ENCODE measurements around the gene EPB41L1.

Gene EPB41L1

DNA sequence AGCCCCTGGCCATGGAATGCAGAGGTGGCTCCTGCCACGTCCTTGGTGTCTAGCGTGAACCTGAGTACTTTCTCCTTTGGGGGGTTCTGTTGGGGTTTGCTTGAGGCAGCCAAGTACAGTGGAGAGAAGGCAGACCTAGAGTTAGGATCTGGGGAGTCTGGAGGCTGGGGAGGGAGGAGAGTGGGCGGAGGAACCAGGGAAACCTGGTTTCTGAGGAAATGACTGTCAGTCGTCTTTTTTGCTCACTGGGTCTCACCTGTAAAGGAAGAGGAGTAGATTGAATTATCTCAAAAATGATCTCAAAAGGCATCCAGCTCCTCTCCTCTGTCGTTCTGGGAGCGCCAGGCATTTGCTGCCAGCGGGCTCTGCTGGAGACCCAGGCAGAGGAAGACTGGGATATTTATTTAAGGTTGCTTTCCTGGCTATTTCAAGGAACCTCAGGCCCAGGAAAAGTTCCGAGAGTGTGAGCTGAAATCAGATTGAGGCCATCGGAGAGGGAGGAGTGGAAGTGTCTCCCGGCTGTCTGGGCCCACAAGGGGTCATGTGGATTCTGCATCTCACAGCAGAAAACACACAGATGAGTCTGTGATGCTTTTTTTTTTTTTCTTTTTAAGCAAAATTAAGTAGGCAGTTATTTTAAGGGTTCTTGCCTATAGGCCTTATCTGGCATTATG, 16.1 kb downstream of the EPB41L1 start:
- CTCF ChIA-PET, result interaction anchor here (0.7 kb wide), 1 partner anchor 12 kb away, joined by 4 read pairs; no protein-coding TSS in a partner anchor
- TF ChIP-seq, protein P1, sequence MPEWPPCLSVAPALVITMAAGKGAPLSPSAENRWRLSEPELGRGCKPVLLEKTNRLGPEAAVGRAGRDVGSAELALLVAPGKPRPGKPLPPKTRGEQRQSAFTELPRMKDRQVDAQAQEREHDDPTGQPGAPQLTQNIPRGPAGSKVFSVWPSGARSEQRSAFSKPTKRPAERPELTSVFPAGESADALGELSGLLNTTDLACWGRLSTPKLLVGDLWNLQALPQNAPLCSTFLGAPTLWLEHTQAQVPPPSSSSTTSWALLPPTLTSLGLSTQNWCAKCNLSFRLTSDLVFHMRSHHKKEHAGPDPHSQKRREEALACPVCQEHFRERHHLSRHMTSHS (tag by site-specific recombination; IDR thresholded peaks at IDR 0.05), result no peak
- TF ChIP-seq ZNF558 (tag by site-specific recombination; IDR thresholded peaks at IDR 0.05) (no peak), EGR2 (tag by site-specific recombination; IDR thresholded peaks at IDR 0.05; ENCODE audit: low read depth) (no peak), ZNF341 (tag by site-specific recombination; IDR thresholded peaks at IDR 0.05; ENCODE audit: low read depth) (no peak)

DNA sequence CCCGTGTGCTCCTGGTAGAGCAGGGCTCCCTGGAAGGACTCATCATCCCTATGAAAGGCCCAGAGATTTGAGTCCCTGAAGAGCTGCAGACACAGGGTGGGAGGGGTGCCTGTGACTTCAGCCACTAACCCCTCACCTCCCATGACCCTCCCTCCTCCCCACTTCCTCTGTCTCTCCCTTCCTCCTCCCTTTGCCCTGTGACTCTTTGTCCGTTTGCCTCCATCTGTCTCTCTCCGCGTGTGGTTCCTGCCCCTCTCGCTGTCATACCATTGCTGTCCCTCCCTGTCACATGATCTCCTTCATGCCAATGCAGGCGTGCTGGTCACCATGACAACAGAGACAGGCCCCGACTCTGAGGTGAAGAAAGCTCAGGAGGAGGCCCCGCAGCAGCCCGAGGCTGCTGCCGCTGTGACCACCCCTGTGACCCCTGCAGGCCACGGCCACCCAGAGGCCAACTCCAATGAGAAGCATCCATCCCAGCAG, 19.0 kb downstream of the EPB41L1 start:
- TF ChIP-seq OVOL3 (tag by site-specific recombination; IDR thresholded peaks at IDR 0.05) (no peak), ZNF148 (tag by site-specific recombination; IDR thresholded peaks at IDR 0.05; ENCODE audit: borderline replicate concordance) (no peak), ZNF362 (tag by site-specific recombination; IDR thresholded peaks at IDR 0.05) (no peak), SP2 (tag by site-specific recombination; IDR thresholded peaks at IDR 0.05) (peak; percentile 45; the same call in 1 of the 2 replicates), ZNF585B (tag by site-specific recombination; IDR thresholded peaks at IDR 0.05) (no peak), ZNF140 (tag by site-specific recombination; IDR thresholded peaks at IDR 0.05) (no peak), ZFHX2 (tag by site-specific recombination; conservative IDR thresholded peaks at IDR 0.05) (no peak), ZNF174 (tag by site-specific recombination; IDR thresholded peaks at IDR 0.05) (no peak), ZNF398 (tag by site-specific recombination; IDR thresholded peaks at IDR 0.05) (0 out of 2 replicates have a peak, but pooled peaks have one; percentile 32), ZNF704 (tag by site-specific recombination; IDR thresholded peaks at IDR 0.05) (no peak), ZNF747 (tag by site-specific recombination; IDR thresholded peaks at IDR 0.05) (no peak), SP7 (tag by site-specific recombination; IDR thresholded peaks at IDR 0.05) (no peak), WT1 (tag by site-specific recombination; IDR thresholded peaks at IDR 0.05) (peak; percentile 80), ZNF404 (tag by site-specific recombination; IDR thresholded peaks at IDR 0.05) (no peak), SCRT1 (tag by site-specific recombination; IDR thresholded peaks at IDR 0.05; ENCODE audit: borderline replicate concordance) (no peak), ZIC2 (tag by site-specific recombination; IDR thresholded peaks at IDR 0.05) (peak; percentile 71)
- TF ChIP-seq, protein P2, sequence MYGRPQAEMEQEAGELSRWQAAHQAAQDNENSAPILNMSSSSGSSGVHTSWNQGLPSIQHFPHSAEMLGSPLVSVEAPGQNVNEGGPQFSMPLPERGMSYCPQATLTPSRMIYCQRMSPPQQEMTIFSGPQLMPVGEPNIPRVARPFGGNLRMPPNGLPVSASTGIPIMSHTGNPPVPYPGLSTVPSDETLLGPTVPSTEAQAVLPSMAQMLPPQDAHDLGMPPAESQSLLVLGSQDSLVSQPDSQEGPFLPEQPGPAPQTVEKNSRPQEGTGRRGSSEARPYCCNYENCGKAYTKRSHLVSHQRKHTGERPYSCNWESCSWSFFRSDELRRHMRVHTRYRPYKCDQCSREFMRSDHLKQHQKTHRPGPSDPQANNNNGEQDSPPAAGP (tag by site-specific recombination; IDR thresholded peaks at IDR 0.05), result peak; percentile 95
- TF ChIP-seq, protein P3, sequence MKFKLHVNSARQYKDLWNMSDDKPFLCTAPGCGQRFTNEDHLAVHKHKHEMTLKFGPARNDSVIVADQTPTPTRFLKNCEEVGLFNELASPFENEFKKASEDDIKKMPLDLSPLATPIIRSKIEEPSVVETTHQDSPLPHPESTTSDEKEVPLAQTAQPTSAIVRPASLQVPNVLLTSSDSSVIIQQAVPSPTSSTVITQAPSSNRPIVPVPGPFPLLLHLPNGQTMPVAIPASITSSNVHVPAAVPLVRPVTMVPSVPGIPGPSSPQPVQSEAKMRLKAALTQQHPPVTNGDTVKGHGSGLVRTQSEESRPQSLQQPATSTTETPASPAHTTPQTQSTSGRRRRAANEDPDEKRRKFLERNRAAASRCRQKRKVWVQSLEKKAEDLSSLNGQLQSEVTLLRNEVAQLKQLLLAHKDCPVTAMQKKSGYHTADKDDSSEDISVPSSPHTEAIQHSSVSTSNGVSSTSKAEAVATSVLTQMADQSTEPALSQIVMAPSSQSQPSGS (tag by site-specific recombination; IDR thresholded peaks at IDR 0.05; ENCODE audit: low read depth), result no peak
- peaks cover 0 to 21% of the 10 kb centered on the region in 2 experiments; a peak in 1 of 3 replicates for H3K36me3 ChIP-seq (ENCODE audit: control insufficient read depth in 2 of 2, insufficient read depth in 1 of 2, low read length in 2 of 2)
- H3K4me1 ChIP-seq (ENCODE audit: control insufficient read depth, insufficient read depth, low read length), result no peaks in the 10 kb centered on the region
- H3K27ac ChIP-seq (ENCODE audit: extremely low read depth, low read depth, low read length), result no peak overlapping the region
- ChIA-PET POLR2A (no interaction called here), CTCF (interaction anchor here (1.4 kb wide), 1 partner anchor 173 kb away, joined by 3 read pairs; no protein-coding TSS in a partner anchor)
- H3K4me3 ChIP-seq (ENCODE audit: low read depth, low read length), result no peak overlapping the region
- no peaks in the 10 kb centered on the region for H3K9me3 ChIP-seq (ENCODE audit: control insufficient read depth, insufficient read depth, low read depth, low read length)

More for the DNA sequence above, 16.1 kb downstream of the EPB41L1 start:
- POLR2A ChIA-PET, result no interaction called here
- no peak overlapping the region for H3K27ac ChIP-seq (ENCODE audit: extremely low read depth, low read depth, low read length)
- no peaks in the 10 kb centered on the region for H3K4me1 ChIP-seq (ENCODE audit: control insufficient read depth, insufficient read depth, low read length)
- no peak overlapping the region for H3K4me3 ChIP-seq (ENCODE audit: low read depth, low read length)
- H3K36me3 ChIP-seq (ENCODE audit: control insufficient read depth in 2 of 2, insufficient read depth in 1 of 2, low read length in 2 of 2), result peaks cover 0 to 7% of the 10 kb centered on the region in 2 experiments; a peak in 1 of 3 replicates
- no peaks in the 10 kb centered on the region for H3K9me3 ChIP-seq (ENCODE audit: control insufficient read depth, insufficient read depth, low read depth, low read length)
